RWPE1 (cell line): ENCODE results near the gene GRIN2C.

Experiments
- CTCF ChIA-PET: fragments of 350-600 bp; sonication (Branson Sonifier 250); formaldehyde crosslinking; extraction: SDS; loops from one replicate; lab custom pipeline; 2021; lab: Yijun Ruan, JAX
- POLR2A ChIA-PET: fragments of 400-600 bp; formaldehyde crosslinking; extraction: SDS; loops from one replicate; lab custom pipeline; 2020; ENCODE audit warnings: antibody characterized with exemption; ENCODE audit not compliant: low non-redundant PET; lab: Yijun Ruan, JAX
- DNase-seq: peaks from one replicate; pipeline ENCODE4 v3.0.0; 2012; ENCODE audit warnings: low spot score
- H3K27ac ChIP-seq: fragments of 450-650 bp; 2 replicates; pipeline ENCODE4 v1.5.1; 2017
- TF ChIP-seq, protein P1 (sequence below): fragments of 450-650 bp; conservative IDR thresholded peaks from 2 replicates; pipeline ENCODE4 v1.5.1; 2017; ENCODE audit warnings: low read depth, mild to moderate bottlenecking

GRIN2C gene

DNA sequence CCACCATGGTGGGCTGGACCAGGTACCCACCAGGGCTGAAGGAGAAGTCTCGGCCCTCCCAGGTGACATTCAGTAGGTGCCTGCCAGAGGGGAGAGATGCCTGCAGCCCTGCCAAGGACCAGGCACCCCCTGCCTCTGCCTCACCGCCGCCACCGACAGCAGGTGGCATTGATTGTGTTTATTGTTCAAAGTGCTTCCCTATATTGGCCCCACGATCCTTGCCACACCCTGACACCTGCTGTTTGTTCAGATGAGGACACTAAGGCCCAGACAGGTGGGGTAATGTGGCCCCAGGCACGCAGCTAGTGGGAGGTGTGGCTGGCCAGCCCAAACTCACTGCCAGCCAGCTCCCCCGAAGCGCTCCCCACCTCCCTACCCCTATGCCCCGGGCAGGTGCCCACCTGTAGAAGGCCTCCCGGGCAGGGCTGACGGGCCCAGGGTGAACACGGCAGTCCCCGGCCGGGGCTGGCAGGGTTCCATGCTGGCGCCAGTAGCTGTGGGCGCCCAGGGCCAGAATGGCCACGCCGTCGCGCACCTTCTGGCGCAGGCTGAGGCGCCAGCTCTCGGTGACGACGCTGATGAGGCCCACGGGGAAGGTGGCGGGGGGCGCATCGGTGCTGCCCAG lies 8.0 kb downstream of the GRIN2C start:
- ChIA-PET CTCF (interaction anchor here (0.7 to 1.6 kb wide), 3 partner anchors 8 to 25 kb away, joined by 3 to 7 read pairs (median 3); no protein-coding TSS in a partner anchor), POLR2A (no interaction called here)
- DNase-seq, result no peak
- H3K27ac ChIP-seq, result no peak overlapping the region
- TF ChIP-seq, protein P1, sequence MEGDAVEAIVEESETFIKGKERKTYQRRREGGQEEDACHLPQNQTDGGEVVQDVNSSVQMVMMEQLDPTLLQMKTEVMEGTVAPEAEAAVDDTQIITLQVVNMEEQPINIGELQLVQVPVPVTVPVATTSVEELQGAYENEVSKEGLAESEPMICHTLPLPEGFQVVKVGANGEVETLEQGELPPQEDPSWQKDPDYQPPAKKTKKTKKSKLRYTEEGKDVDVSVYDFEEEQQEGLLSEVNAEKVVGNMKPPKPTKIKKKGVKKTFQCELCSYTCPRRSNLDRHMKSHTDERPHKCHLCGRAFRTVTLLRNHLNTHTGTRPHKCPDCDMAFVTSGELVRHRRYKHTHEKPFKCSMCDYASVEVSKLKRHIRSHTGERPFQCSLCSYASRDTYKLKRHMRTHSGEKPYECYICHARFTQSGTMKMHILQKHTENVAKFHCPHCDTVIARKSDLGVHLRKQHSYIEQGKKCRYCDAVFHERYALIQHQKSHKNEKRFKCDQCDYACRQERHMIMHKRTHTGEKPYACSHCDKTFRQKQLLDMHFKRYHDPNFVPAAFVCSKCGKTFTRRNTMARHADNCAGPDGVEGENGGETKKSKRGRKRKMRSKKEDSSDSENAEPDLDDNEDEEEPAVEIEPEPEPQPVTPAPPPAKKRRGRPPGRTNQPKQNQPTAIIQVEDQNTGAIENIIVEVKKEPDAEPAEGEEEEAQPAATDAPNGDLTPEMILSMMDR, result no peak

DNA sequence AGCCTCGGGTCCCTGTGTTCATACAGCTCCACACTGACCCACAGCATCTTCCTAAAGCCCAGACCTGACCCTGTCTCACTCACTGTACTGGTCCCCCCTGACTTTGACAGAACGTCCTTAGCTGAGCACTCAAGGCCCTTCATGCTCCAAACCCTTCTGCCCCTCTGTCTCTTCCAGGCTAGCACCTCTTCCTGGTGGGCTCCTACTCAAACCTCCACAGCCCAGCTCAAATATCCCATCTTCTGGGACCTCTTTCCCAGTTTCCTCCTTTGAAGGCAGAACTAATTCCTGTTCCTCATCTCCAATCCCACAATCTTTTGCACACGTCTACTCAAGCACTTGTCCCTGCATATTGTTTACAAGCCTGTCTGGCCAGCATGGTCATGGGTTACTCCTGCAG lies 8.8 kb downstream of the GRIN2C start:
- H3K27ac ChIP-seq, result no peak overlapping the region
- TF ChIP-seq, protein P1, result no peak
- DNase-seq, result no peak
- CTCF ChIA-PET, result interaction anchor here (0.7 kb wide), 1 partner anchor 24 kb away, joined by 3 read pairs; no protein-coding TSS in a partner anchor
- POLR2A ChIA-PET, result no interaction called here

DNA sequence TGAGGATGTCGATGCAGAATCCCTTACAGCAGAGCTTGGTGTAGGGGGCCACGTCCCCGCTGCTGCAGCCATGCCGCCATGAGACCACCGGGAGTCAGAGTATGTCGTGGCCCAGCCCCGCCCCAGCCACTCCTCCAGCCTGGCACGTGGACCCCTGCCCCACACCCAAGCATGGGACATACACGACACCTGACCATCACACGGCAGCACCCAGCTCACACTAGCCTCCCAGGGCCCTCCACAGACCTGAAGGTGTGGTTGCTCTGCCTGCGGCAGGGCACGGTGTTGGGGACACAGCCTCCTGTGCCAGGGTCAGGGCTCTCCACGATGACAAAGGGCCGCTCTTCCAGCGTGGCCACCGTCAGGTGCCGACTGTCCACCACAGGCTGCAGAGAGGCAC lies 9.4 kb downstream of the GRIN2C start:
- TF ChIP-seq, protein P1, result no peak
- no peak overlapping the region for H3K27ac ChIP-seq
- ChIA-PET CTCF (interaction anchor here (0.5 to 0.6 kb wide), 2 partner anchors 8 to 20 kb away, joined by 3 read pairs; no protein-coding TSS in a partner anchor), POLR2A (no interaction called here)
- no peak for DNase-seq

DNA sequence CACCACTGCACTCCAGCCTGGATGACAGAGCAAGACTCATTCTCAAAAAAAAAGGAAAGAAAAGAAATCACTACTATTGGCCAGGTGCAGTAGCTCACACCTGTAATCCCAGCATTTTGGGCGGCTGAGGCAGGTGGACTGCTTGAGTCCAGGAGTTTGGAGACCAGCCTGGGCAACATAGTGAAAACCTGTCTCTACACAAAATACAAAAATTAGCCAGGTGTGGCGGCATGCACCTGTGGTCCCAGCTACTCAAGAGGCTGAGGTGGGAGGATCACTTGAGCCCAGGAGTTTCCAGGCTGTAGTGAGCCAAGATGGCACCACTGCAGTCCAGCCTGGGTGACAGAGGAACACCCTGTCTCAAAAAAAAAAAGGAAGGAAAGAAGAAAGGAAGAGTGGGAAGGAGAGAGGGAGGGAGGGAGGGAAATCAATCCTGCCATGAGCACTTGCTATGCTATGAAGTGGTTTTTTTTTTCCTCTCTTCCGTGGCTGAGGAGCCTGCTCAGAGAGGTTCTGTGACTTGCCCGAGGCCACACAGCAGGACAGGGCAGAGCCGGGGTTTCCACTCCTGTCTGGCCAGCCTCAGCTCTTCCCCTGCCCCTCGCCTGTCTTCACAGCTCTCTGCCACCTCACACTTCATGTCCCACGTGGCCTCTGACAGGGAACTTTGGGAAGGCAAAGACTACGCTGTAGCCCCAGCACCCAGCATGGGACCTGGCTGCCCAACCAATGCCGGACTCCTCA lies 10.9 kb downstream of the GRIN2C start:
- ChIA-PET CTCF (no interaction called here), POLR2A (no interaction called here)
- TF ChIP-seq, protein P1, result no peak
- no peak for DNase-seq
- no peak overlapping the region for H3K27ac ChIP-seq

DNA sequence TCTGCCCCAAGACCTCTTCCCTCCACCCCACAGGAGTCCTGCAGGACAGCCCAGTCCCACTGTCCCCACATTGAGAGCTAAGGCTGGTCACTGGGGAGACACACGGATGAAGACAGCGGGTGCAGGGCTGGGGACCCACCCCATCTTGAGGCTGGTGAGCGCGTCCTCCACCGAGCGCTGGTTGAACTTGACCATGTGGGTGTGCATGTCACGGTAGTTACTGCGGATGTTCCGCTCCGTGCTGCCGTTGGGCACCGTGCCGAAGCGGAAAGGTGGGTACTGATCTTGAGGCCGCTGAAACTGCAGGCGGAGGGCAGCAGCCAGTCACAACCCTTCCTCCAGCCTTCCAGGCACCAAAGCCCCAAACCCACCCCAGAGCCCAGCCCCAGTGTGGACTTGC lies 13.1 kb downstream of the GRIN2C start:
- DNase-seq, result no peak
- TF ChIP-seq, protein P1, result no peak
- POLR2A ChIA-PET, result no interaction called here
- no peak overlapping the region for H3K27ac ChIP-seq
- CTCF ChIA-PET, result no interaction called here

DNA sequence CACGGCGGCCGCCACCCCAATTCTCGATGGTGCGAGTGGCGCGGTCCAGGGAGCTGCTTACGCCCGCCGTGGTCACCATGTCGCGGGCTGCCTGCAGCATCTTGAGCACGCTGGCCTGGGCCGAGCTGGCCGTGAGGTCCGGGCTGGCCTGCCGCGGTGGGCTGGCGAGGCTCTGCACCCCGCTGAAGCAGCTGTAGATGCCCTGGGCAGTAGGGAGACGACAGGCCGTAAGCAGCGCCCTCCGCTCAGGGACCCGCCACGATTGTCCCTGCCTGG lies 16.4 kb downstream of the GRIN2C start:
- ChIA-PET CTCF (interaction anchor here (0.6 to 2.7 kb wide), 12 partner anchors 9 to 942 kb away, joined by 3 to 10 read pairs (median 3); no protein-coding TSS in a partner anchor), POLR2A (no interaction called here)
- TF ChIP-seq, protein P1, result no peak
- DNase-seq, result no peak
- H3K27ac ChIP-seq, result no peak overlapping the region
